ENCODE measurements around the gene TXK.

DNA sequence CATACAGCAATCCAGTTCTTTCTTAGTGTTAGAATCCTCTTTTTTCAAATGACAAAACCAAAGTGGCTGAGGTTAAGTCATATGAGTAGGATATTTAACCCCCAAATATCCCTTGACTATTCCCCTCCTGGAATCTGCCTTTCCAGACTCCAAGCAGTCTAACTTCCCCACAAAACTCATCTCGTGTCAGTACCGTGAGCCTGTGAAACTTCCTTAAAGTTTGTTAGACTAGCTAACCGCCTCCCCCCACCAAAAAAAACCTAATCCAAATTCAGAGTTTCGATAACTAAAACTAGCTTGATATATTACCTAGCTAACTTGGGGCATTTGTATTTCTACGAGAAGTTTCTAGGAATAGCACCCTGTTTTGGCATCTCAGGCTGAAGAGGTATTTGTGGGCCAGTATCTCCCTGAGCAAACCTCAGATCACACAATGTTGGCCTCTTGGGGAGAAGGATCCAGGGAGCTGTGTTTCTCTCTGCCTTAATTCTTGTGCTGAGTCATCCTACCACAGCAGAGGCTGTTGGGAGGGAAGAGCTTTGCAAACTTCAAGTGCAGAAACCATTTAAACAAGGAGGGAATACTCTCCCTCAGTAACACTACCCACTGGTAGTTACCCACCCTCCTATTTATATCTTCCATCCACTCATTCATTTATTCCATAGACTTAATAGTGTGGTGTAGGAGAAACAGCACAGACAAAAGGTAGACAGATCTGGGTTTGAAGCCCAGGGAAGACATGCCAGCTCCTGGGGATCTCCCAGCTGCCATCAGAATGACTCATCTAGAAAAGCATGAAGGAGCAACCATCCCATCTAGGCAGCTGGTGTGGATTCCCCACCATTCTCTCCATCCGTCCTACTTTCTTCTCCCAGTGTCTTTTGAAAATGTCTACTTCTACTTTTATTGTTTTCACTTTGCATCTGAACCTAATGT, 39.3 kb upstream of the TXK start:
- TF ChIP-seq, protein P1, sequence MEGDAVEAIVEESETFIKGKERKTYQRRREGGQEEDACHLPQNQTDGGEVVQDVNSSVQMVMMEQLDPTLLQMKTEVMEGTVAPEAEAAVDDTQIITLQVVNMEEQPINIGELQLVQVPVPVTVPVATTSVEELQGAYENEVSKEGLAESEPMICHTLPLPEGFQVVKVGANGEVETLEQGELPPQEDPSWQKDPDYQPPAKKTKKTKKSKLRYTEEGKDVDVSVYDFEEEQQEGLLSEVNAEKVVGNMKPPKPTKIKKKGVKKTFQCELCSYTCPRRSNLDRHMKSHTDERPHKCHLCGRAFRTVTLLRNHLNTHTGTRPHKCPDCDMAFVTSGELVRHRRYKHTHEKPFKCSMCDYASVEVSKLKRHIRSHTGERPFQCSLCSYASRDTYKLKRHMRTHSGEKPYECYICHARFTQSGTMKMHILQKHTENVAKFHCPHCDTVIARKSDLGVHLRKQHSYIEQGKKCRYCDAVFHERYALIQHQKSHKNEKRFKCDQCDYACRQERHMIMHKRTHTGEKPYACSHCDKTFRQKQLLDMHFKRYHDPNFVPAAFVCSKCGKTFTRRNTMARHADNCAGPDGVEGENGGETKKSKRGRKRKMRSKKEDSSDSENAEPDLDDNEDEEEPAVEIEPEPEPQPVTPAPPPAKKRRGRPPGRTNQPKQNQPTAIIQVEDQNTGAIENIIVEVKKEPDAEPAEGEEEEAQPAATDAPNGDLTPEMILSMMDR (IDR thresholded peaks at IDR 0.05), result no peak
- TF ChIP-seq POLR2A (IDR thresholded peaks at IDR 0.05), result no peak
